KMS-11 (cell line): ENCODE data around the gene HYKK.
"Not testable (repeated sequence)": the region's sequence is repeated elsewhere in the genome, so short reads cannot be mapped to it uniquely, and the experiment has no call there.

Source experiments
- H2AFZ ChIP-seq: fragments of 200-600 bp; sonication (generic); 2 replicates; pipeline ENCODE4 v1.6.1; 2016; ENCODE audit warnings: antibody characterized with exemption, mixed run types, low read depth
- H3K27ac ChIP-seq: fragments of 200-600 bp; sonication (generic); 2 replicates; pipeline ENCODE4 v1.6.1; 2016; ENCODE audit warnings: mild to moderate bottlenecking, mixed run types
- H3K27me3 ChIP-seq: fragments of 200-600 bp; sonication (generic); 2 replicates; pipeline ENCODE4 v1.6.1; 2017; ENCODE audit warnings: mild to moderate bottlenecking, low read depth, mixed run types, moderate library complexity; ENCODE audit not compliant: insufficient read depth
- H3K36me3 ChIP-seq: fragments of 200-600 bp; sonication (generic); 2 replicates; pipeline ENCODE4 v1.6.1; 2017; ENCODE audit warnings: mild to moderate bottlenecking, mixed run types; ENCODE audit not compliant: insufficient read depth
- H3K4me1 ChIP-seq: fragments of 200-600 bp; sonication (generic); 2 replicates; pipeline ENCODE4 v1.6.1; 2016; ENCODE audit warnings: mild to moderate bottlenecking, low read depth, mixed run types; ENCODE audit not compliant: poor library complexity, severe bottlenecking
- H3K4me2 ChIP-seq: fragments of 200-600 bp; sonication (generic); 2 replicates; pipeline ENCODE4 v1.7.0; 2016; ENCODE audit warnings: mild to moderate bottlenecking, mixed run types
- H3K4me3 ChIP-seq: fragments of 200-600 bp; sonication (generic); IDR thresholded peaks from 2 replicates; pipeline ENCODE4 v1.6.1; 2017; ENCODE audit warnings: low read depth, low read length, mixed read lengths; ENCODE audit not compliant: insufficient read depth
- H3K79me2 ChIP-seq: fragments of 200-600 bp; sonication (generic); 2 replicates; pipeline ENCODE4 v1.6.1; 2016; ENCODE audit warnings: low read depth, mixed run types; ENCODE audit not compliant: insufficient read depth
- H3K9ac ChIP-seq: fragments of 200-600 bp; sonication (generic); 2 replicates; pipeline ENCODE4 v1.6.1; 2016; ENCODE audit warnings: mild to moderate bottlenecking, mixed run types
- H4K20me1 ChIP-seq: fragments of 200-600 bp; sonication (generic); 2 replicates; pipeline ENCODE4 v1.6.1; 2016; ENCODE audit warnings: mild to moderate bottlenecking, mixed run types; ENCODE audit not compliant: insufficient read depth
- TF ChIP-seq, protein P1 (sequence below): fragments of 200-600 bp; sonication (generic); conservative IDR thresholded peaks from 2 replicates; pipeline ENCODE4 v1.6.1; 2017; ENCODE audit warnings: low read depth, mild to moderate bottlenecking, antibody characterized with exemption, low read length, moderate library complexity, mixed read lengths

The HYKK gene

DNA sequence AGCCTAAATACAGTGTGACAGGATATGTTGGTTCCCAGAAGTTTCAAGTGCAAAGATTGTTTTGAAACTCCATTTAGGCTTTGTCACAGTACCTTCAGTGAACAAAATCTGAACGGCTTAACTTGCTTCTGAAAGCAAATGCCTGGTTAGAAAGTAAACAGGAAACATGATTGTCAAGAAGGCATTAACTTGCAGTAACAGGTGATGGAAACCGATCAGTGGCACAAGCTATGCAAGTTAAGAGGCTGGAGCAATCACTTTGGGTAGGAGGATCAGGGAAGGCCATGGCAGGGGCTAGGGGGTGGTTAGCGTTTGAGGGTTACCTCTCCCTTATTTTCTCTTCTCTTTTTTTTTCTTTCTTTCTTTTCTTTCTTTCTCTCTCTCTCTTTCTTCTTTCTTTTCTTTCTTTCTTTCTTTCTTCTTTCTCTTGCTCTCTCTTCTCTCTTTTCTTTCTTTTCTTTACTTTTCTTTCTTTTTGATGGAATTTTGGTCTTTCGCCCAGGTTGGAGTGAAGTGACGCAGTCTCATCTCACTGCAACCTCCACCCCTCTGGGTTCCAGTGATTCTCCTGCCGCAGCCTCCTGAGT is 2.4 kb downstream of the HYKK start:
- Histone ChIP-seq H3K4me3 (no peak overlapping the region), H2AFZ (peak overlapping the region; percentile 4; the same call in 1 of the 2 replicates), H3K4me2 (peak overlapping the region; percentile 91), H3K27ac (no peak overlapping the region), H3K79me2 (peaks cover 6% of the 10 kb centered on the region; the same call in 1 of the 2 replicates), H3K27me3 (no peaks in the 10 kb centered on the region), H3K36me3 (no peaks in the 10 kb centered on the region), H3K4me1 (peaks cover 41% of the 10 kb centered on the region), H3K9ac (no peak overlapping the region), H4K20me1 (no peaks in the 10 kb centered on the region)
- TF ChIP-seq, protein P1, sequence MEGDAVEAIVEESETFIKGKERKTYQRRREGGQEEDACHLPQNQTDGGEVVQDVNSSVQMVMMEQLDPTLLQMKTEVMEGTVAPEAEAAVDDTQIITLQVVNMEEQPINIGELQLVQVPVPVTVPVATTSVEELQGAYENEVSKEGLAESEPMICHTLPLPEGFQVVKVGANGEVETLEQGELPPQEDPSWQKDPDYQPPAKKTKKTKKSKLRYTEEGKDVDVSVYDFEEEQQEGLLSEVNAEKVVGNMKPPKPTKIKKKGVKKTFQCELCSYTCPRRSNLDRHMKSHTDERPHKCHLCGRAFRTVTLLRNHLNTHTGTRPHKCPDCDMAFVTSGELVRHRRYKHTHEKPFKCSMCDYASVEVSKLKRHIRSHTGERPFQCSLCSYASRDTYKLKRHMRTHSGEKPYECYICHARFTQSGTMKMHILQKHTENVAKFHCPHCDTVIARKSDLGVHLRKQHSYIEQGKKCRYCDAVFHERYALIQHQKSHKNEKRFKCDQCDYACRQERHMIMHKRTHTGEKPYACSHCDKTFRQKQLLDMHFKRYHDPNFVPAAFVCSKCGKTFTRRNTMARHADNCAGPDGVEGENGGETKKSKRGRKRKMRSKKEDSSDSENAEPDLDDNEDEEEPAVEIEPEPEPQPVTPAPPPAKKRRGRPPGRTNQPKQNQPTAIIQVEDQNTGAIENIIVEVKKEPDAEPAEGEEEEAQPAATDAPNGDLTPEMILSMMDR = no peak

DNA sequence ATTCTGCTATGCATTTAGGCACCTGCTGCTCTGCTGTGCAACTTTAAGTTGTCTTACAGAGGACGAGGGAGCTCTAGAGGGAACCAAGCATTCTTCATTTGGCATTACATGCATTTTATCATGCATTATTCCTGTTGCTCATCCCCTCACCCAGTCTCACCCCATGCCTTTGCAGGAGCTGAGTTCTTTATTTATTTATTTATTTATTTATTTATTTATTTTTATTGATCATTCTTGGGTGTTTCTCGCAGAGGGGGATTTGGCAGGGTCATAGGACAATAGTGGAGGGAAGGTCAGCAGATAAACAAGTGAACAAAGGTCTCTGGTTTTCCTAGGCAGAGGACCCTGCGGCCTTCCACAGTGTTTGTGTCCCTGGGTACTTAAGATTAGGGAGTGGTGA is 12.7 kb downstream of the HYKK start:
- H3K36me3 ChIP-seq, H2AFZ ChIP-seq, H4K20me1 ChIP-seq, H3K27me3 ChIP-seq, H3K4me1 ChIP-seq, H3K79me2 ChIP-seq, H3K4me3 ChIP-seq, H3K4me2 ChIP-seq, H3K27ac ChIP-seq, H3K9ac ChIP-seq: not testable (repeated sequence)

DNA sequence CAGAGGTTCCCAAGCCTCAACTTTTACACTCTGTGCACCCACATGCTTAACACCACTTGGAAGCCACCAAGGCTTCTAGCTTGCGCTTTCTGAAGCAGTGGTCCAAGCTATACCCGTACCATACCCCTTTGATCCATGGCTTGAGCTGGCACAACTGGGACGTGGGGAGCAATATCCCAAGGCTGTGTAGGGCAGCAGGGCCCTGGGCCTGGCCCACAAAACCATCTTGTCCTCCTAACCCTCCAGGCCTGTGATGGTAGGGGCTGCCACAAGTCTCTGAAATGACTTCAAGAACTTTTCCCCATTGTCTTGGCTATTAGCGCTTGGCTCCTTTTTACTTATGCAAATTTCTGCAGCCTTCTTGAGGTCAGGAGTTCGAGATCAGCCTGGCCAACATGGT is 16.9 kb downstream of the HYKK start:
- Histone ChIP-seq H4K20me1 (no peaks in the 10 kb centered on the region), H2AFZ (no peak overlapping the region), H3K36me3 (no peaks in the 10 kb centered on the region), H3K27ac (no peak overlapping the region), H3K79me2 (no peaks in the 10 kb centered on the region), H3K4me1 (no peaks in the 10 kb centered on the region), H3K4me3 (no peak overlapping the region), H3K4me2 (no peak overlapping the region), H3K27me3 (no peaks in the 10 kb centered on the region), H3K9ac (no peak overlapping the region)
- TF ChIP-seq, protein P1 = no peak

GRCh38 chr15:78527325-78527724 is 19.9 kb downstream of the HYKK start:
- Histone ChIP-seq H3K4me2 (no peak overlapping the region), H3K4me3 (no peak overlapping the region), H3K79me2 (no peaks in the 10 kb centered on the region), H3K9ac (no peak overlapping the region), H4K20me1 (no peaks in the 10 kb centered on the region), H3K27me3 (no peaks in the 10 kb centered on the region), H3K36me3 (no peaks in the 10 kb centered on the region), H3K27ac (no peak overlapping the region), H2AFZ (no peak overlapping the region), H3K4me1 (no peaks in the 10 kb centered on the region)
- TF ChIP-seq, protein P1 = no peak

GRCh38 chr15:78533331-78533730 is 26.0 kb downstream of the HYKK start:
- Histone ChIP-seq H2AFZ (no peak overlapping the region), H4K20me1 (no peaks in the 10 kb centered on the region), H3K79me2 (no peaks in the 10 kb centered on the region), H3K27me3 (no peaks in the 10 kb centered on the region), H3K4me1 (peaks cover 18% of the 10 kb centered on the region), H3K27ac (no peak overlapping the region), H3K9ac (no peak overlapping the region), H3K36me3 (no peaks in the 10 kb centered on the region), H3K4me2 (no peak overlapping the region), H3K4me3 (no peak overlapping the region)
- TF ChIP-seq, protein P1 = no peak
